SK-N-SH treated with all-trans-retinoic acid at 6 μM for 48 hours (cell line): Measurements from ENCODE around the gene HDAC8.
A peak's percentile ranks its signal among the peaks of the same experiment; 100 is the strongest.
"Not testable (repeated sequence)": the region's sequence is repeated elsewhere in the genome, so short reads cannot be mapped to it uniquely, and the experiment has no call there.

Experiments
- ATAC-seq: fragments of 200-7000 bp; cut with Tn5 transposase; 3 replicates; pipeline ENCODE4 v1.9.1; 2020; ENCODE audit warnings: mild to moderate bottlenecking, moderate library complexity
- ARNTL ChIP-seq: fragments of 450-650 bp; formaldehyde crosslinking; IDR thresholded peaks from 2 replicates; pipeline ENCODE4 v1.5.0; 2020; ENCODE audit warnings: low read depth, mild to moderate bottlenecking, moderate library complexity, borderline replicate concordance
- CSDC2 ChIP-seq: fragments of 250-450 bp; sonication (Bioruptor Pico); IDR thresholded peaks from 2 replicates; pipeline ENCODE4 v1.5.0; 2020; ENCODE audit warnings: mild to moderate bottlenecking, moderate library complexity
- GLIS3 ChIP-seq: fragments of 250-450 bp; sonication (Bioruptor Pico); IDR thresholded peaks from 2 replicates; pipeline ENCODE4 v1.5.0; 2020; ENCODE audit warnings: mild to moderate bottlenecking, moderate library complexity
- ISL1 ChIP-seq: fragments of 250-450 bp; sonication (Bioruptor Pico); IDR thresholded peaks from 2 replicates; pipeline ENCODE4 v2.1.2; 2022; ENCODE audit warnings: mild to moderate bottlenecking, moderate library complexity
- PPARA ChIP-seq: fragments of 250-450 bp; sonication (Bioruptor Pico); IDR thresholded peaks from 2 replicates; pipeline ENCODE4 v1.5.0; 2020; ENCODE audit warnings: mild to moderate bottlenecking, borderline replicate concordance
- RARB ChIP-seq: fragments of 250-450 bp; sonication (Bioruptor Pico); IDR thresholded peaks from 2 replicates; pipeline ENCODE4 v1.8.0; 2021; ENCODE audit warnings: mild to moderate bottlenecking, moderate library complexity
- SNAI2 ChIP-seq: fragments of 250-450 bp; sonication (Bioruptor Pico); IDR thresholded peaks from 2 replicates; pipeline ENCODE4 v1.5.0; 2020; ENCODE audit warnings: mild to moderate bottlenecking, moderate library complexity
- TCF4 ChIP-seq: fragments of 250-450 bp; sonication (Bioruptor Pico); IDR thresholded peaks from 2 replicates; pipeline ENCODE4 v1.8.0; 2021; ENCODE audit warnings: mild to moderate bottlenecking, moderate library complexity, borderline replicate concordance
- TOX ChIP-seq: fragments of 250-450 bp; sonication (Bioruptor Pico); IDR thresholded peaks from 2 replicates; pipeline ENCODE4 v1.8.0; 2021; ENCODE audit warnings: mild to moderate bottlenecking, moderate library complexity, borderline replicate concordance
- TSHZ2 ChIP-seq: fragments of 250-450 bp; sonication (Bioruptor Pico); IDR thresholded peaks from 2 replicates; pipeline ENCODE4 v1.5.0; 2020; ENCODE audit warnings: mild to moderate bottlenecking, moderate library complexity
- ZC3H10 ChIP-seq: fragments of 250-450 bp; sonication (Bioruptor Pico); IDR thresholded peaks from 2 replicates; pipeline ENCODE4 v1.5.1; 2021; ENCODE audit warnings: mild to moderate bottlenecking, moderate library complexity
- ZFP3 ChIP-seq: fragments of 250-450 bp; sonication (Bioruptor Pico); IDR thresholded peaks from 2 replicates; pipeline ENCODE4 v1.5.0; 2020; ENCODE audit warnings: mild to moderate bottlenecking, moderate library complexity
- ZFP30 ChIP-seq: fragments of 450-650 bp; formaldehyde crosslinking; IDR thresholded peaks from 2 replicates; pipeline ENCODE4 v1.5.0; 2022; ENCODE audit warnings: mild to moderate bottlenecking, moderate library complexity
- ZNF565 ChIP-seq: fragments of 450-650 bp; formaldehyde crosslinking; conservative IDR thresholded peaks from 2 replicates; pipeline ENCODE4 v1.5.0; 2020; ENCODE audit warnings: low read depth, mild to moderate bottlenecking, moderate library complexity
- ZNF70 ChIP-seq: fragments of 450-650 bp; formaldehyde crosslinking; IDR thresholded peaks from 2 replicates; pipeline ENCODE4 v1.5.0; 2020; ENCODE audit warnings: mild to moderate bottlenecking, moderate library complexity
- ZNF8 ChIP-seq: fragments of 450-650 bp; formaldehyde crosslinking; IDR thresholded peaks from 2 replicates; pipeline ENCODE4 v1.5.0; 2020; ENCODE audit warnings: mild to moderate bottlenecking, moderate library complexity
- TF ChIP-seq, protein P1 (sequence below): fragments of 250-450 bp; sonication (Bioruptor Pico); IDR thresholded peaks from 2 replicates; pipeline ENCODE4 v1.5.1; 2020; ENCODE audit warnings: low read depth, mild to moderate bottlenecking, moderate library complexity
- TF ChIP-seq, protein P2 (sequence below): fragments of 250-450 bp; sonication (Bioruptor Pico); IDR thresholded peaks from 2 replicates; pipeline ENCODE4 v1.8.0; 2020; ENCODE audit warnings: mild to moderate bottlenecking, moderate library complexity, borderline replicate concordance
- TF ChIP-seq, protein P3 (sequence below): fragments of 250-450 bp; sonication (Bioruptor Pico); IDR thresholded peaks from 2 replicates; pipeline ENCODE4 v1.5.1; 2021; ENCODE audit warnings: mild to moderate bottlenecking, moderate library complexity

The HDAC8 gene

GRCh38 chrX:72566448-72566847 lies 6.2 kb downstream of the HDAC8 start:
- no peak for ATAC-seq
- TF ChIP-seq ZC3H10 (no peak), ZNF70 (CRISPR knock-in tag) (no peak), TSHZ2 (CRISPR knock-in tag) (no peak), ZFP3 (CRISPR knock-in tag) (no peak), GLIS3 (no peak), SNAI2 (CRISPR knock-in tag) (no peak), RARB (CRISPR knock-in tag) (no peak), PPARA (CRISPR knock-in tag) (no peak), ZNF8 (CRISPR knock-in tag) (no peak), ZFP30 (no peak), TOX (no peak)
- TF ChIP-seq, protein P1, sequence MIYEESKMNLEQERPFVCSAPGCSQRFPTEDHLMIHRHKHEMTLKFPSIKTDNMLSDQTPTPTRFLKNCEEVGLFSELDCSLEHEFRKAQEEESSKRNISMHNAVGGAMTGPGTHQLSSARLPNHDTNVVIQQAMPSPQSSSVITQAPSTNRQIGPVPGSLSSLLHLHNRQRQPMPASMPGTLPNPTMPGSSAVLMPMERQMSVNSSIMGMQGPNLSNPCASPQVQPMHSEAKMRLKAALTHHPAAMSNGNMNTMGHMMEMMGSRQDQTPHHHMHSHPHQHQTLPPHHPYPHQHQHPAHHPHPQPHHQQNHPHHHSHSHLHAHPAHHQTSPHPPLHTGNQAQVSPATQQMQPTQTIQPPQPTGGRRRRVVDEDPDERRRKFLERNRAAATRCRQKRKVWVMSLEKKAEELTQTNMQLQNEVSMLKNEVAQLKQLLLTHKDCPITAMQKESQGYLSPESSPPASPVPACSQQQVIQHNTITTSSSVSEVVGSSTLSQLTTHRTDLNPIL (CRISPR knock-in tag), result no peak

DNA sequence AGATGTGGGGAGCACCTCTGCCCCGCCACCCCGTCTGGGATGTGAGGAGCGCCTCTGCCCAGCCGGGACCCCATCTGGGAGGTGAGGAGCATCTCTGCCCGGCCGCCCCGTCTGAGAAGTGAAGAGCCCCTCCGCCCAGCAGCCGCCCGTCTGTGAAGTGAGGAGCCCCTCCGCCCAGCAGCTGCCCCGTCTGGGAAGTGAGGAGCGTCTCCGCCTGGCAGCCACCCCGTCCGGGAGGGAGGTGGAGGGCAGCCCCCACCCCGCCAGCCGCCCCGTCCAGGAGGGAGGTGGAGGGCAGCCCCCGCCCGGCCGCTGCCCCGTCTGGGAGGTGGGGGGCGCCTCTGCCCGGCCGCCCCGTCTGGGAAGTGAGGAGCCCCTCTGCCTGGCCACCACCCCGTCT lies 13.0 kb downstream of the HDAC8 start:
- not testable (repeated sequence) for ATAC-seq

DNA sequence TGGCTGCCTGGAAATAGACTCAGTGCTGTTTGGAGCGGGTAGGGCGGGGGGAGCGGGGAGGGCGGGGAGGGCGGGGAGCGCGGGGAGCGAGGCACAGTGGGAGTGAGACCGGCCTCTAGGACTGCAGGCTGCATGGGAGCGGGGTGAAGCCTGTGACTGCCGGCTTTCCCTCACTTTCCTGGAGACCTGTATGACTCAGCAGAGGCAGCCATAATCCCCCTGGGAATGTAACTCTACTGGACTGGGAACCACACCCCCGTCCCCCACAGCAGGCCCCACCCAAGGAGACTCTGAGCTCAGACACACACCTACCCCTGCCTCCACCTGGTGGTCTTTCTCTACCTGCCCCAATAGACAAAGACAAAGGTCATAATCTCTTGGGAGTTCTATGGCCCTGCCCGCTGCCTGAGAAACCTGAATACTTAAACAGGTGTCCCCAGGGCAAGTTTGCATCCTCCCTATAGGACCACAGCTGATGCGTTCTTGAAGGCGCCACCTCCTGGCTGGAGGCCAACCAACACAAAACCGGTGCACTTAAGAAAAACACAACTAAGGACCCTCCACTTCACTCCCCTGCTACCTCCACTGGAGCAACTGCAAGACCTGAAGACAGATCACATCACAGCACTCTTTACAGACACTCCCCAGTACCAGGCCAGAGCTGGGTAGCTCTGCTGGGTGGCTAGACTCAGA lies 18.0 kb downstream of the HDAC8 start:
- no peak for ATAC-seq
- TF ChIP-seq TCF4 (CRISPR knock-in tag) (no peak), ZNF8 (CRISPR knock-in tag) (no peak)

GRCh38 chrX:72552443-72552842 lies 20.2 kb downstream of the HDAC8 start:
- ATAC-seq, result not testable (repeated sequence)

- peak; percentile 45; the same call in 2 of the 3 replicates for ATAC-seq
- no peak for TF ChIP-seq ISL1 (CRISPR knock-in tag)
- TF ChIP-seq ZFP30, result no peak
- TF ChIP-seq ZFP3 (CRISPR knock-in tag), result no peak
- TF ChIP-seq, protein P2, sequence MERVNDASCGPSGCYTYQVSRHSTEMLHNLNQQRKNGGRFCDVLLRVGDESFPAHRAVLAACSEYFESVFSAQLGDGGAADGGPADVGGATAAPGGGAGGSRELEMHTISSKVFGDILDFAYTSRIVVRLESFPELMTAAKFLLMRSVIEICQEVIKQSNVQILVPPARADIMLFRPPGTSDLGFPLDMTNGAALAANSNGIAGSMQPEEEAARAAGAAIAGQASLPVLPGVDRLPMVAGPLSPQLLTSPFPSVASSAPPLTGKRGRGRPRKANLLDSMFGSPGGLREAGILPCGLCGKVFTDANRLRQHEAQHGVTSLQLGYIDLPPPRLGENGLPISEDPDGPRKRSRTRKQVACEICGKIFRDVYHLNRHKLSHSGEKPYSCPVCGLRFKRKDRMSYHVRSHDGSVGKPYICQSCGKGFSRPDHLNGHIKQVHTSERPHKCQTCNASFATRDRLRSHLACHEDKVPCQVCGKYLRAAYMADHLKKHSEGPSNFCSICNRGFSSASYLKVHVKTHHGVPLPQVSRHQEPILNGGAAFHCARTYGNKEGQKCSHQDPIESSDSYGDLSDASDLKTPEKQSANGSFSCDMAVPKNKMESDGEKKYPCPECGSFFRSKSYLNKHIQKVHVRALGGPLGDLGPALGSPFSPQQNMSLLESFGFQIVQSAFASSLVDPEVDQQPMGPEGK (CRISPR knock-in tag), result no peak
- TF ChIP-seq GLIS3, result no peak
- no peak for TF ChIP-seq RARB (CRISPR knock-in tag)
These were observed 26.7 kb downstream of the HDAC8 start for GRCh38 chrX:72545990-72546389.

DNA sequence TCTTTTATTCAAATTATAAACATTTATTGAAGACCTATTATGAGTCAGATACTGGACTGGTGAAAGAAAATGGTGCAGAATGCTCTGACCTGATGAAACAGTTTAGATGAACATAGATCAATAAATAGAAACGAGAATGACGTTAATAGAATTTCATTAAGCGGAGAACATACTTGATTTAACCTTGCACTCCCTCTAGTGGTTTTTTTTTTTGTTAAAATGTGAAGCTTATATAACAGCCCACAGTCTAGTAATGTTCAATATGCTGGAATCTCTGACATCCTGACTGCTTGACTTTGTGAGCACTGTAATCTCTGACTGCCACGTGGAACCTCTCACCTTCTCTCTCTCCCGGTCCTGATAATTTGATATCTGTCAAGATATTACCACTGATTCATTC lies 32.3 kb downstream of the HDAC8 start:
- no peak for TF ChIP-seq ZC3H10
- TF ChIP-seq RARB (CRISPR knock-in tag), result no peak
- no peak for TF ChIP-seq TSHZ2 (CRISPR knock-in tag)
- no peak for TF ChIP-seq ARNTL
- TF ChIP-seq CSDC2, result no peak
- no peak for TF ChIP-seq PPARA (CRISPR knock-in tag)
- no peak for TF ChIP-seq ZNF565
- TF ChIP-seq, protein P2 (CRISPR knock-in tag), result no peak
- TF ChIP-seq ZFP30, result no peak
- TF ChIP-seq, protein P3, sequence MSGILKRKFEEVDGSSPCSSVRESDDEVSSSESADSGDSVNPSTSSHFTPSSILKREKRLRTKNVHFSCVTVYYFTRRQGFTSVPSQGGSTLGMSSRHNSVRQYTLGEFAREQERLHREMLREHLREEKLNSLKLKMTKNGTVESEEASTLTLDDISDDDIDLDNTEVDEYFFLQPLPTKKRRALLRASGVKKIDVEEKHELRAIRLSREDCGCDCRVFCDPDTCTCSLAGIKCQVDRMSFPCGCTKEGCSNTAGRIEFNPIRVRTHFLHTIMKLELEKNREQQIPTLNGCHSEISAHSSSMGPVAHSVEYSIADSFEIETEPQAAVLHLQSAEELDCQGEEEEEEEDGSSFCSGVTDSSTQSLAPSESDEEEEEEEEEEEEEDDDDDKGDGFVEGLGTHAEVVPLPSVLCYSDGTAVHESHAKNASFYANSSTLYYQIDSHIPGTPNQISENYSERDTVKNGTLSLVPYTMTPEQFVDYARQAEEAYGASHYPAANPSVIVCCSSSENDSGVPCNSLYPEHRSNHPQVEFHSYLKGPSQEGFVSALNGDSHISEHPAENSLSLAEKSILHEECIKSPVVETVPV (CRISPR knock-in tag), result no peak
- TF ChIP-seq ZNF70 (CRISPR knock-in tag), result no peak
- ATAC-seq, result peak; percentile 87
